HCT116 (cell line): Measurements from ENCODE around the gene COL23A1. TPM values are rescaled to one million over a fixed set of nuclear protein-coding genes. Genes with fewer than 3 reads are reported as not detected.

Experiments used
- ATAC-seq: fragments of 200-7000 bp; cut with Tn5 transposase; 2 replicates; pipeline ENCODE4 v1.9.1; 2020; ENCODE audit warnings: mild to moderate bottlenecking, moderate library complexity
- BruUV-seq: library from RNA; stranded (reverse); fragments of 400-500 nt; replicated peaks from 2 replicates; lab custom pipeline; 2021; lab: Mats Ljungman, UMichigan
- CTCF ChIA-PET: fragments of 300-600 bp; sonication (Branson Sonifier 250); formaldehyde crosslinking; loops from one replicate; lab custom pipeline; 2021; ENCODE audit warnings: antibody characterized with exemption; lab: Charles Lee
- POLR2A ChIA-PET: fragments of 300-600, 350-600 bp; sonication (Branson Sonifier 250); formaldehyde crosslinking; loops from one replicate; lab custom pipeline; 2021; ENCODE audit warnings: antibody characterized with exemption; lab: Charles Lee
- RAD21 ChIA-PET, 2 experiments: fragments of 300-600 bp; sonication (Branson Sonifier 250); formaldehyde crosslinking; loops; one replicate each; lab custom pipeline; 2023; ENCODE audit warnings: low total read pairs in 2 of 2; ENCODE audit not compliant: uncharacterized antibody in 2 of 2, unreplicated experiment in 2 of 2, low non-redundant PET in 1 of 2; lab: Charles Lee
- DNase-seq: peaks from one replicate; pipeline ENCODE4 v3.0.0-alpha.2; 2010; ENCODE audit warnings: low read depth, low spot score
- H2AFZ ChIP-seq: fragments of 200-600 bp; shearing (Covaris generic), sonication (generic); 2 replicates; pipeline ENCODE4 v1.6.1; 2017; ENCODE audit warnings: low read depth, mixed run types, mixed read lengths, antibody characterized with exemption, low read length; ENCODE audit not compliant: poor library complexity, severe bottlenecking
- H3K27ac ChIP-seq: 2 replicates; pipeline ENCODE4 v1.5.1; 2012; ENCODE audit warnings: low read depth, low read length
- H3K27me3 ChIP-seq: fragments of 200-600 bp; sonication (generic); 2 replicates; pipeline ENCODE4 v1.6.1; 2016; ENCODE audit warnings: mixed run types, low read length, mixed read lengths; ENCODE audit not compliant: insufficient read depth
- H3K36me3 ChIP-seq, 2 experiments: fragments of 200-500 bp in 1 of 2; fragments of 200-600 bp in 1 of 2; sonication (Bioruptor generic) in 1 of 2; sonication (generic) in 1 of 2; 2 replicates each; pipeline versions ENCODE4 v1.5.1 to v1.6.1; 2014 to 2016; ENCODE audit warnings: low read length in 2 of 2, inconsistent platforms in 1 of 2, mixed read lengths in 1 of 2, mixed run types in 1 of 2; ENCODE audit not compliant: insufficient read depth in 2 of 2, control insufficient read depth in 1 of 2
- H3K4me1 ChIP-seq, 2 experiments: fragments of 200-600 bp in 1 of 2; sonication (generic) in 1 of 2; 2 replicates each; pipeline versions ENCODE4 v1.5.1 to v1.6.1; 2012 to 2017; ENCODE audit warnings: low read length in 2 of 2, inconsistent platforms in 1 of 2, mild to moderate bottlenecking in 1 of 2, mixed read lengths in 1 of 2, mixed run types in 1 of 2, moderate library complexity in 1 of 2; ENCODE audit not compliant: insufficient read depth in 2 of 2, control insufficient read depth in 1 of 2
- H3K4me2 ChIP-seq: fragments of 200-600 bp; sonication (generic); 2 replicates; pipeline ENCODE4 v1.6.1; 2017; ENCODE audit warnings: mixed run types, low read length, mixed read lengths
- H3K4me3 ChIP-seq, 2 experiments: fragments of 200-600 bp in 1 of 2; sonication (generic) in 1 of 2; replicated peaks in 1 of 2; 2 replicates each; pipeline ENCODE4 v1.5.1; 2011 to 2016; ENCODE audit warnings: low read length in 2 of 2, control low read depth in 1 of 2, low read depth in 1 of 2, mild to moderate bottlenecking in 1 of 2, mixed read lengths in 1 of 2, mixed run types in 1 of 2
- H3K79me2 ChIP-seq: fragments of 200-600 bp; sonication (generic); 2 replicates; pipeline ENCODE4 v1.6.1; 2017; ENCODE audit warnings: mild to moderate bottlenecking, mixed run types, low read length, moderate library complexity, mixed read lengths; ENCODE audit not compliant: insufficient read depth
- H3K9ac ChIP-seq: fragments of 200-600 bp; sonication (generic); 2 replicates; pipeline ENCODE4 v1.6.1; 2016; ENCODE audit warnings: low read length, mixed read lengths
- H3K9me2 ChIP-seq: fragments of 200-600 bp; sonication (generic), shearing (Covaris generic); 2 replicates; pipeline ENCODE4 v1.6.1; 2017; ENCODE audit warnings: mixed run types, mild to moderate bottlenecking, moderate library complexity; ENCODE audit not compliant: insufficient read depth
- H3K9me3 ChIP-seq, 2 experiments: fragments of 200-500 bp in 1 of 2; fragments of 200-600 bp in 1 of 2; sonication (Bioruptor generic) in 1 of 2; sonication (generic) in 1 of 2; 2 replicates each; pipeline ENCODE4 v1.6.1; 2014 to 2017; ENCODE audit warnings: low read length in 2 of 2, mixed read lengths in 2 of 2, inconsistent platforms in 1 of 2, low read depth in 1 of 2, mild to moderate bottlenecking in 1 of 2, mixed run types in 1 of 2, moderate library complexity in 1 of 2; ENCODE audit not compliant: control insufficient read depth in 1 of 2, insufficient read depth in 1 of 2
- H4K20me1 ChIP-seq: fragments of 200-600 bp; sonication (generic), shearing (Covaris generic); 2 replicates; pipeline ENCODE4 v1.6.1; 2017; ENCODE audit warnings: mixed run types, mild to moderate bottlenecking, moderate library complexity; ENCODE audit not compliant: insufficient read depth
- CBX3 ChIP-seq: IDR thresholded peaks from 2 replicates; pipeline ENCODE4 v1.6.1; 2012; ENCODE audit warnings: low read depth
- CEBPB ChIP-seq: IDR thresholded peaks from 2 replicates; pipeline ENCODE4 v1.6.1; 2012; ENCODE audit warnings: low read depth
- EGR1 ChIP-seq: IDR thresholded peaks from 2 replicates; pipeline ENCODE4 v1.6.1; 2012; ENCODE audit warnings: low read depth
- ELF1 ChIP-seq: IDR thresholded peaks from 2 replicates; pipeline ENCODE4 v1.6.1; 2012; ENCODE audit warnings: low read depth, borderline replicate concordance
- EZH2 ChIP-seq: fragments of 200-600 bp; sonication (generic); IDR thresholded peaks from 2 replicates; pipeline ENCODE4 v1.6.1; 2017; ENCODE audit warnings: antibody characterized with exemption, mixed run types
- EZH2phosphoT487 ChIP-seq: fragments of 200-600 bp; IDR thresholded peaks from 2 replicates; pipeline ENCODE4 v1.6.1; 2018; ENCODE audit warnings: antibody characterized with exemption, borderline replicate concordance
- FOSL1 ChIP-seq: IDR thresholded peaks from 2 replicates; pipeline ENCODE4 v1.6.1; 2012; ENCODE audit warnings: low read depth
- POLR2A ChIP-seq: IDR thresholded peaks from 2 replicates; pipeline ENCODE4 v1.7.0; 2011; ENCODE audit warnings: borderline replicate concordance; ENCODE audit not compliant: insufficient read depth, insufficient read length; ENCODE audit errors: extremely low read depth
- POLR2AphosphoS5 ChIP-seq: IDR thresholded peaks from 2 replicates; pipeline ENCODE4 v1.6.1; 2011; ENCODE audit warnings: mild to moderate bottlenecking, low read depth, low read length, moderate library complexity
- SIN3A ChIP-seq: IDR thresholded peaks from 2 replicates; pipeline ENCODE4 v1.6.1; 2012; ENCODE audit warnings: low read depth
- SP1 ChIP-seq: IDR thresholded peaks from 2 replicates; pipeline ENCODE4 v1.6.1; 2012; ENCODE audit warnings: low read depth
- TCF7L2 ChIP-seq: IDR thresholded peaks from 2 replicates; pipeline ENCODE4 v1.7.0; 2011; ENCODE audit warnings: borderline replicate concordance, inconsistent platforms; ENCODE audit not compliant: insufficient read depth, insufficient read length; ENCODE audit errors: extremely low read depth
- ZFX ChIP-seq: fragments of 450-650 bp; IDR thresholded peaks from 2 replicates; pipeline ENCODE4 v1.6.1; 2017
- intact Hi-C: fragments of 100-400 bp; cut with micrococcal nuclease; formaldehyde crosslinking; loops from 2 replicates; pipeline ENCODE4 v1.10.0; 2022
- total RNA-seq: library from RNA; stranded (reverse); gene quantifications from one replicate; pipeline ENCODE4 v1.2.1, GENCODE V29; 2021; ENCODE audit not compliant: unreplicated experiment
- TF ChIP-seq, protein P1 (sequence below): IDR thresholded peaks from 2 replicates; pipeline ENCODE4 v1.6.1; 2012
- TF ChIP-seq, protein P2 (sequence below): IDR thresholded peaks from 2 replicates; pipeline ENCODE4 v1.6.1; 2011; ENCODE audit warnings: mild to moderate bottlenecking, low read length, moderate library complexity; ENCODE audit not compliant: insufficient replicate concordance; ENCODE audit errors: extremely low read depth

COL23A1 gene
- total RNA-seq, 1 experiment from 2014 or later, result not detected

DNA sequence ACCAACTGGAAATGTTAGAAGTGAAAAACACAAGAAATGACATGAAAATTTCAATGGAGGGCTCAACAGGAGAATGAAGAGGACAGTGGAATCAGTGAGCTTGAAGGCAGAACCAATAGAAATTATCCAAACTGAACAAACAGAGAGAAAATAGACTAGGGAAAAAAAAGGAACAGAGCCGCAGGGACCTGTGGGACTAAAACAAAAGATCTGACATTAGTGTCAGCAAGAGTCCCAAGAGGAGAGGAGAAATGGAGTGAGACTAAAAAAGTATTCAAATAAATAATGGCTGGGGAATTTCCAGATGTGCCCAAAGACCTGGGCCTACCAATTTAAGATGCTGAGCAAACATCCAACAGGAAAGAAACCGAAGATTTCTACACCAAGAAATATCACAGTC lies 182.5 kb downstream of the COL23A1 start:
- no TSS peak for BruUV-seq
- no peak for DNase-seq
- Histone ChIP-seq H3K4me3 (no peak overlapping the region), H3K9ac (no peak overlapping the region), H3K9me2 (no peaks in the 10 kb centered on the region), H3K79me2 (no peaks in the 10 kb centered on the region), H3K27me3 (peaks cover 24% of the 10 kb centered on the region), H3K4me1 (no peaks in the 10 kb centered on the region), H3K4me2 (no peak overlapping the region), H4K20me1 (no peaks in the 10 kb centered on the region), H3K9me3 (no peaks in the 10 kb centered on the region), H2AFZ (no peak overlapping the region), H3K27ac (no peak overlapping the region), H3K36me3 (no peaks in the 10 kb centered on the region)
- TF ChIP-seq, protein P1, sequence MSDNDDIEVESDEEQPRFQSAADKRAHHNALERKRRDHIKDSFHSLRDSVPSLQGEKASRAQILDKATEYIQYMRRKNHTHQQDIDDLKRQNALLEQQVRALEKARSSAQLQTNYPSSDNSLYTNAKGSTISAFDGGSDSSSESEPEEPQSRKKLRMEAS, result no peak
- TF ChIP-seq CEBPB (no peak), EZH2phosphoT487 (no peak), EZH2 (no peak), CBX3 (no peak), SIN3A (no peak), ZFX (no peak)
- POLR2A ChIA-PET, result no interaction called here
- RAD21 ChIA-PET, result no interaction called here
- no peak for ATAC-seq
- intact Hi-C loops, result no loop called here
- CTCF ChIA-PET, result no interaction called here

DNA sequence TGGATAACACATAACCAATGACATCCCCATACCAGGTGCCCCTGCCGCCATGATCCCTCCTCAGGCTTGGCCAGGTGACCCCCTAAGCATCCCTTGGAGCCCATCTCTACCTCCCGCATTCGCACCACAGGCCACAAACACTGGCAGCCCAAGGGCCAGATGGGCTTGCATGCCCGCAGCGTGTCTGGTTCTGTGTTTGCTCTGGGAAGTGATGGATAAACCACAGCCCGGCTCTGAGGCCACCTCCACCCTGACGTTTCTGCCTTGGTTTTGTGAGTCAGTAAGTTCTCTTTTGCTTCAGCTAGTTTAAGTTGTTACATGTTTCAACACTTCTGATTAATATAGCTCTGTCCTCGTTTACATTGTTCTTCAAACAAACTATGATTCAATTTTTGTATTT lies 185.2 kb downstream of the COL23A1 start:
- BruUV-seq, result no TSS peak
- Histone ChIP-seq H3K27ac (no peak overlapping the region), H3K9me3 (no peaks in the 10 kb centered on the region), H3K36me3 (no peaks in the 10 kb centered on the region), H3K79me2 (no peaks in the 10 kb centered on the region), H3K9ac (no peak overlapping the region), H3K4me2 (no peak overlapping the region), H3K27me3 (0 out of 2 replicates have a peak, but pooled peaks cover 1% of the 10 kb centered on the region), H3K4me1 (no peaks in the 10 kb centered on the region), H3K9me2 (no peaks in the 10 kb centered on the region), H2AFZ (no peak overlapping the region), H3K4me3 (no peak overlapping the region), H4K20me1 (no peaks in the 10 kb centered on the region)
- ChIA-PET POLR2A (no interaction called here), RAD21 (no interaction called here), CTCF (no interaction called here)
- intact Hi-C loops, result no loop called here
- TF ChIP-seq EZH2 (no peak), FOSL1 (no peak), SP1 (no peak), CEBPB (no peak), TCF7L2 (no peak), POLR2AphosphoS5 (no peak), ZFX (no peak), CBX3 (no peak), EGR1 (no peak), ELF1 (no peak), POLR2A (no peak)
- TF ChIP-seq, protein P1, result no peak
- TF ChIP-seq, protein P2, sequence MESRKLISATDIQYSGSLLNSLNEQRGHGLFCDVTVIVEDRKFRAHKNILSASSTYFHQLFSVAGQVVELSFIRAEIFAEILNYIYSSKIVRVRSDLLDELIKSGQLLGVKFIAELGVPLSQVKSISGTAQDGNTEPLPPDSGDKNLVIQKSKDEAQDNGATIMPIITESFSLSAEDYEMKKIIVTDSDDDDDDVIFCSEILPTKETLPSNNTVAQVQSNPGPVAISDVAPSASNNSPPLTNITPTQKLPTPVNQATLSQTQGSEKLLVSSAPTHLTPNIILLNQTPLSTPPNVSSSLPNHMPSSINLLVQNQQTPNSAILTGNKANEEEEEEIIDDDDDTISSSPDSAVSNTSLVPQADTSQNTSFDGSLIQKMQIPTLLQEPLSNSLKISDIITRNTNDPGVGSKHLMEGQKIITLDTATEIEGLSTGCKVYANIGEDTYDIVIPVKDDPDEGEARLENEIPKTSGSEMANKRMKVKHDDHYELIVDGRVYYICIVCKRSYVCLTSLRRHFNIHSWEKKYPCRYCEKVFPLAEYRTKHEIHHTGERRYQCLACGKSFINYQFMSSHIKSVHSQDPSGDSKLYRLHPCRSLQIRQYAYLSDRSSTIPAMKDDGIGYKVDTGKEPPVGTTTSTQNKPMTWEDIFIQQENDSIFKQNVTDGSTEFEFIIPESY, result no peak
- no peak for DNase-seq
- ATAC-seq, result no peak
